NCI-H187 (cell line): ENCODE measurements around the gene LRRC75B.

Experiments used
- DNase-seq, 2 experiments: peaks; one replicate each; lab custom pipeline; 2025; lab: John Stamatoyannopoulos, UW

LRRC75B gene

DNA sequence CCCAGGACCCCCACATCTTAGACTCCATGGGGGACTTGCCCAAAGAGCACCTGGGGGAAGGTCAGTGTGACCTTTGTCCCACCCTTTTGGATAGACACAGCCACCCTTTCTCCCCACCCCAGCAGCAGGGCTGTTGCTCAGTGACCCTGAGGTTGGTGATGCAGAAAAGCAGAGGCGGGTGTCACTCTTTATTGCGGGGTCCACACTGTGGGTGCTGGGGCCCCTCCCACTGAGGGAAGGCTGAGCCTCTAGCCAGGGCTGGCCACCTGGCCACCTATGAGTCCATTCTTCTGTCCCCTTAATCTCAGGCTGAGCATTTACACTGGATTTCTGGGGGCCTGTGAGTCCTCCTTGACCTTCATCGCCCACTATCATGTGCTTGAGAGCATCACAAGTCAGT, 7.4 kb downstream of the LRRC75B start:
- no peak for DNase-seq

DNA sequence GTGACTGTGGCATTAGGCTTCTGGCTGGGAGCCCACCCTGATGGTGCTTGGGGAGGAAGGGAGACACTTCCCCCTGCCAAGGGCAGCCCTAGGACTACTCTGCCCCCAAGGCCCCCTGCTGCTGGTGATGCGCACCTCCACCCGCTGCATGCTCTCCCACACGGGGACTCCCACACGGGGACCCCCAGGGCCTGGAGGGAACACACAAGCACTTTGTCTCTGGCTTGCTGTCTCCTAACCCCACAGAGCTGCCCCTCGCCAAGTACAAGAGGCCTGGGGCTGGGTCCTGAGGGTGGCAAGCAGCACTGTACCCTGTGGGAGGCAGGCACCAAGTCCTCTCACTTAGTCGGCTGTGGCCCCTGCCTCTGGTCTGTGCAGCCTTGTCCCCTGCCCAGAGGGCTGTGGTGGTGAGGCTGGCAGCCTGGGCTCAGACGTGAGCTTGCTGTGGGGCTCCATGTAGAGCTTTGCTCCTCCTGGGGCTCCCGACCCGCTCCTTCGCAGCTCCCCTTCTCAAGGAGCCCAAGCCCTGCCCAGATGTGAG, 7.9 kb downstream of the LRRC75B start:
- no peak for DNase-seq

DNA sequence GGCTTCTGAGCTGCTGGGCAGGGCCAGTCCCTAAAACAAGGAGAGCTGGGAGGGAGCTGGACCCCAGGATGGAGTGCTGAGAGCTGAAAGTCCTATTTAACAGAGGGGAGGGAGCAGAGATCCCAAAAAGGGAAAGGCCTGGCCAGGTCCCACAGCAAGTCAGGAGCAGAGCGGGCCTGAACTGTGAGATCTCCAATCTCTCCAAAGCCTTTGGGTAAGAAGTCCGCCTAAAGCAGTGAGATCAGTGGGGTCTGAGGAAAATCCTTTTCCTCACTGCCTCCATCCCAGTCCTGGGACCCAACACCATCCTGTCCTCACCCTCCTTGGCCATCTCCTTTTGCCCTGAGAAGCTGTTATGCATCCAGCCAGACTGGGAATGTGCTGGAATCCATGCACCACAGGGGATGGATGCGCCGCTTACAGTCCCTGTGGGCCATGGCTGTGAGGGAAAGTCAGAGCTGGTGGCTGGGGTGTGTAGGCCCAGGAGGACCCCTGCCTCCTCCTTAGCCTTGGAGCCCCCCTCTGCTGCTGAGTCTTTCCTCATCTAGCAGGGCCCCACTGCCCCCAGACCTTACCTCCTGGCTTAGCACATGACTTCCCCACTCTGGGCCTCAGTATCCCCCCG, 8.6 kb downstream of the LRRC75B start:
- no peak for DNase-seq

DNA sequence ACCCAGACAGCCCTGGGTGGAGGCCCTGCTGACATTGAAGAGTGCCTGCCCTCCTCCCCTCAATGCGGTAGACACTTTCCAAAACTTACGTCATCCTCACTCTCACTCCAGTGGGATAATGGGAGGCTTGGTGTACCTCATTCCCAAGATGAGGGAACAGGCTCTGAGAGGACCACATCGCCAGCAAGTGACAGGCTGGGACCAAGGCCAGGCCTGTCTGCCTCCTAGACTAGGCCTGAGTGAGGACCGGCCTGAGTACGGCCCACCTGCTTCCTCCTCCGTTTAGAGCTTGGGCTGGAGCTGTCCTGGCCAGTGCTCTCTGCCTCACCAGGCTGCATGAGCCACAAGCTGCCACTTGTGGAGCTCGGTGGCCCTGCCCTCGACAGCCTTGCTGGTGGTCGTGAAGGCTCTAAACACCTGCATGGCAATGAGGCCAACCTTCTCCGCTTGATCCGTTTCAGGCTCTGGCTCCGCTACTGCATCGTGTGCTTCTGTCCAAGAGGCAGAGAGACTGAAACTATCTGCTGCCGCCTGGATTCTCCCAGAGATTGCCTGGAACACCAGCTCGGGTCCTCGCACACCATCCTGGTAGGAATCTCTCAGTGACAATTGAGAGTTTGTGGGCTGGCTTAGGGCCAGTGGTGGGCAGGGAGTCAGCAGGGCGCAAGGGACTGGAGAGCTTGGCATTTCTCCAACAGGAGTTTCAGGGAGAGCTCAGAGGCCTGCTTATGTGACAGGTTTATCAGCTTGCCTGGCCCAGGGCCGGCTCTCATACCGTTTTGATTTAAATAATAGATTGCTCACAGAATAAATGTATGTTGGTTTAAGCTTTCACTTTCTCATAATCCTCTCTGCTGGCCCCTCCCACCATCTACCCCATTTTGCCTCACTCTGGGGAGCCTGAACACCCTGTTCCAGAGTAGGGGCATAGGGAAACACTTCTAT, 9.4 kb downstream of the LRRC75B start:
- DNase-seq = peak in 1 of 2 experiments; percentile 16

DNA sequence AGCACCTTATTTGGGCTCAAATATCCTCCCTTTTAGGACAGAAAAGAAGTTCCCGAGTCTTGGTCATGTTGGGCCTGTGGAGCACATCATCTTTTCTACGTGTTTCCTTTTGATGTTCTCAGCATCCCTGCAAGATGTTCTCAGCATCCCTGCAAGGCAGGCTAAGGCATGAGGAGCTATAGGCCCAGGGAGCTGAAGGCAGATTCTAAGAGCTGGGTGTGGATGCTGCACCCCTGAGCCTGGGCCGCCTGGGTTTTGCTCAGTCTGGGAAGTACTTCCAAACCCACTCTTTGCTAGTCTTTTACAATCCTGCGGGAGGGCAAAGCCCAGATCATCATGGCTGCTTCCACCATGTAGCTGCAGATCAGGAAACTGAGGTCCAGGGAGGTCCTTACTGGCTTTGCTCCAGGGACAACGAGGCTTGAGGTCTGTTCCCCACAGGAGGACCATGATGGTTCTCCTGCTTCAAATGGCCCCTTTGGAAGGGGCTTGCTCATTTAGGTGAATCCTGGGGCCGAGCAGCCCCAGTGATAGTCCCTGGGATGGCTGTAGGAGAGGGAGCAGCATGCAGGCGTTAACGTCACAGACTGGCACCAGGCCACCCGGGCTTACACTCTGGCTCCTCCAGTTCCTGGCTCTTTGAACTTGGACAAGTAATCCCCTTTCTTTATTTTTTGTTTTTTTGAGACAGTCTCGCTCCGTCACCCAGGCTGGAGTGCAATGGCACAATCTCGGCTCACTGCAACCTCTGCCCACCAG, 10.6 kb downstream of the LRRC75B start:
- no peak for DNase-seq

DNA sequence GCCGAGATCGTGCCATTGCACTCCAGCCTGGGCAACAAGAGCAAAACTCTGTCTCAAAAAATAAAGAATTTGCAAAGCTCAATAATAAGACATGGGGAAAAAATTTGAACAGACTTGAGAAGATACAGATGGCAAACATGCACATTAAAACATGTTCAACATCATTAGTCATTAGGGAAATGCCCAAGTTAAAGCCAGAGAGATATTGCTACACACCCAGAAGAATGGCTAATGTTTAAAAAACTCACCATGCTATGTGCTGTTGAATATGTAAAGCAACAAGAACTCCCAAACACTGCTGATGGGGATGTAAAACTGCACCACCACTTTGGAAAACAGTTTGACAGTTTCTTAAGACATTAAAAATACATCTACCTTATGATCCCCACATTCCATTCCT, 12.6 kb downstream of the LRRC75B start:
- no peak for DNase-seq

DNA sequence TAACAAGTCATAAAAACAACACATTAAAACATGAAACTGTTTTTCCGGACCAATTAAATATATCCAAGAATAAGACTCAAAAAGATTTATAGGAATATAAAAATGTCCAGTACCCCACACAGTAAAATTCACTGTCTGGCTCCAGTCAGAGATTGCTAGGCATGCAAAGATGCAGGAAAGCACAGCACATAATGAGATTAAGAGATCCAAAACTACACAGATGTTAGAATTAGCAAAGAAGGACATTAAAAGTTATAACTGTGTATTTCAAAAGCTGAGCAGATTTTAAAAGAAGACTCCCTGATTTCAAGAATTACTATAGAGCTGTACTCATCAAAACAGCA, 13.6 kb downstream of the LRRC75B start:
- no peak for DNase-seq

DNA sequence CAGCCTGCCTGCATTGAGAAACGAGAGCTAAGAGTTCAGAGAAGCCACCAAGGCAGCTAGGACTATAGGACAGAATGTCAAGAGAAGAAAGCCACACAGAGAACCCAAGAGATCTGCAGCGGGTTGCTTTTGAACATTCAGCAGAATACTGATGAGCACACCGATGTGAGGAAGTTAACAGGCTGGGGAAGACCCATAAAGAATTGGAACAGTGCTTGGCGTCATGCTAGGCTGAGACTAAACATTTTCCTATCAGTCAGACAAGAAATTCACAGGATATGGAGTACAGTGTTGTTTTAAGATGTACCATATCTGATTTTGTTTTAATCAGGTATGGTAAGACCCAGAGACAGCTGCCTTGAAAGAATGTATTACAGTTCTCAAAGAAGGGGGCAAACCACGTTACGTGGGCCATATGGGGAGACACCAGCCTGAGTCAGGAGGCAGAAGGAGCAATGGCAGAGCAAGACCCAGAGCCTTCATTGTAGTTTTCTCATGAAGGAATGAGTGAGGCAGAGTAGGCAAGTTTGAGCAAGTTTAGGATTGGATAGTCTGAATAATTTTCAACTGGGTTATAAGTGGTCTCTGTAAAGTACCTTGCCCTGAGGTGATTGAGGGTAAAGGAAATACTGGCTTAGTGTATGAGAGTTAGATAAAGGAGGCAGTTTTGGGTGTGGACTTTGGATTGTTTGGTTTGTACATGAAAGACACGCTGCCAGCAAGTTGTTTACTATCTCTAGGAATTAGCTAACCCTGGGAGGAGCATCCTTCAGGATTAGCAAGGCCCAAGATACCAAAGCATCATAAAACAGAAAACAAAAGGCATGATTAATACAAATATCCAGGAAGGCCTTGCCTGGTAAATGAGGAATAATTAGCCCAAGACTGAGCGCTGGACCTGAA, 14.3 kb downstream of the LRRC75B start:
- DNase-seq = no peak

DNA sequence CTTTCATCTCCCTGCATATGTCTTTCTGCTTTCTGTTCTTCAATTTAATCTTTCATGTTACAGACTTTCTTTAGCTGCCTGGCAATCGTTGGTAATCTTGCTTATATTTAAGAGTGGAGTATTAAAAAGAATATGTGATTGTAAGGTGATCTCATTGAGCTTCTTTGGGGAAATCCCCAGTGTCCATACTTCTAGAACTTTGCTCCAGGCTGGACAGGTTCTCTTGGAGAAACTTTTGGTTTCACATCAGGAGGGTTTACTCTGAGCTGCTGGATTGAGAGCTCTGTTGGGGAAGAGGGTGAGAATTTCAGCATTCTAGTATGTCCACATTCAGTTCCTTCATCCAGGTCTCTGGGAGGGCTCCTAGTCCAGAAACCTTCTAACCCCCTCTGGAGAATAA, 16.1 kb downstream of the LRRC75B start:
- DNase-seq = no peak

DNA sequence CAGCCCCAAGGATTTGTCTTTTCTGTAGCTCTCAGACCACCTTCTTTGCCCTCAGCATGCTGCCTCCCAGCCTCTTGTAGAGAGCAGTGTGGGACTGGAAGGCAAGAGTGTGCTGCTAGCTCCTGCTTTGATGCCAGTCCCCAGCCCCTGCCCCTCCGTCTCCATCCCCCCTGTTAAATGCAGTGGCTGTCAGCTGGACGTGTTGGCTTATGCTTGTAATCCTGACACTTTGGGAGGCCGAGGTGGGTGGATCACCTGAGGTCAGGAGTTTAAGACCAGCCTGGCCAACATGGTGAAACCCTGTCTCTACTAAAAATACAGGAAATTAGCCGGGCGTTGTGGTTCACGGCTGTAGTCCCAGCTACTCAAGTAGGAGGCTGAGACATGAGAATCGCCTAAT, 21.6 kb downstream of the LRRC75B start:
- DNase-seq = no peak

DNA sequence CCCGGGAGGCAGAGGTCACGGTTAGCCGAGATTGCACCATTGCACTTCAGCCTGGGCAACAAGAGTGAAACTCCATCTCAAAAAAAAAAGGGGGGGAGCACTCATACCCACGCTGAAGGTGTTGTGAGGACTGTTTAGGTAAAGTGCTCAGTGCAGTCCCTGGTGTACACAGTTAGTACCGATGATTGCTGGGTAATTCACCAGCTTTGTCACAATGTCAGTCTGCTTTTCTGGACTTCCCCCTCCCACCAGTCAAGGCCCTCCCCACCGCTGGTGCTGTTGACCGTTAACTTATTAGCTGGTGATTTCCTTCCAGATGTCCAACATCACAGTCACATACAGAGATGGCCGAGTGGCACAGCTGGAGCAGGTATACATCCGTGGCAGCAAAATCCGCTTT, 25.2 kb downstream of the LRRC75B start:
- DNase-seq = no peak

DNA sequence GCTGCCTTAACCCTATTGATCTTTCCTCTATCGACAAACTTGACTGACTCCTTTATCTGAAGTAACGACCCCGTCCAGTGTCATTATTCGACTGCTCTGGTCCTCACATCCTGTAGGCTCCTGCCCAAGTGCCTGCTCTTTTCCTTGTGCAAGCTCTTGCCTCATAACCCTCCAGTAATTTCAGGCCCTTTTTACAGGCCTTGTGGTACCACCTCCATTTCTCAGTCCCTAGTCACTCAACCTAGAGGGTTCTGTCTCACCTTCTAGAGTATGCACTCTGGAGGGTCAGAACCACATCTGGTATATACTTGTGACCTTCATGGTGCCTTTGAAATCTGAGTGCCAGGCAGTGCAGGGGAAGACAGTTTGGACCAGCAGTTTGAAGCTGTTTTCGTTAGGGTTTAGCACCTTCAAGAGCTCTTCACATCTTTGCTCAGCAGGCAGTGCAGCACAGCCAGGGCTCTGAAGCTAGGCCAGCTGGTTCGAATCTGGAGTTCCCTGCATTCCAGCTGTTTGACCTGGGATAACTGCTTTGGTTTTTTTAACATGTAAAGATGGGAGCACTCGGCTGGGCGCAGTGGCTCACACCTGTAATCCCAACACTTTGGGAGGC, 25.9 kb downstream of the LRRC75B start:
- DNase-seq = no peak

DNA sequence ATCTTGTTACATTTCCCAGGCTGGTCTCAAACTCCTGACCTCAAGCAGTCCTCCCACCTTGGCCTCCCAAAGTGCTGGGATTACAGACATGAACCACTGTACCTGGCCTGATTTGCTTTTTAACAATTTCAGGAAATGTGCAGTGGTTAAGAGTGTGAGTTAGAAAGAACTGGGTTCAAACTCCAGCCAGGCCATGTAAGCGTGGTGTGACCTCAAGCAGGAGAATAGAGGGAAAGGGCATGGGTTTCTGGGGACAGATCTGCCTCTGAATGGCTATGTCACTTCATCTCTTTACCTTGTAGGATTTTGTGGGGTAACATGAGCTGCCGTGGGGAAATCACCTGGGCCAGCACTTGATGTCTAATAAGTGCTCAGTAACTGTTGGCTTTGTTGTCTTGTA, 27.8 kb downstream of the LRRC75B start:
- DNase-seq = no peak

DNA sequence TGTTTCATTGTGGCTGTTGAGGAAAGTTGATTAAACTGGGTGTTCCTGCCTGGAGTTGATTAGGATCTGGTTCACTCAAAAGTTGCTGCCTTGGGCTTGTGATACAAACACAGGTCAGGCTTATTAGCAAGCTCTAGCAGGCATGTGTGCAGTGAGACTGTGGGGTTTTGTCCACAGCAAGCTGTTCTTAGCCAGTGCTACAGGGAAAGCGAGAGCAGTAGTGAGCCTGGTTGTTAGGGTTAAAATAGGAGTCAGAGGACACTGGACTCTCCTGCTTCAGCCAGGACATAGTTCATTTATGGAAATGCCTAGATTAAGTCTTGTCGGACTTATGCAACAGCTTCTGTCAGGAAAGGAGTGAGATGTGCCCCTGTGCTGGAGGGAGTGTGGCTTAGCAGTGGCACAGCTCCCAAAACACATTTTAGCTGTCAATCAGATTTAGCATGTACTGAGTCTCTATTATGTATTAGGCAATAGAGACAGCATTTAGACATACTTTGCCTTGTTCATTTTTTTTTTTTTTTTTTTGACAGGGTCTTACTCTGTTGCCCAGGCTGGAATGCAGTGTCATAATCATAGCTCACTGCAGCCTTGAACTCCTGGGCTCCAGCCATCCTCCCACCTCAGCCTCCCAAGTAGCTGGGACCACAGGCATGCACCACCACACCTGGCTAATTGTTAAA, 28.4 kb downstream of the LRRC75B start:
- no peak for DNase-seq

DNA sequence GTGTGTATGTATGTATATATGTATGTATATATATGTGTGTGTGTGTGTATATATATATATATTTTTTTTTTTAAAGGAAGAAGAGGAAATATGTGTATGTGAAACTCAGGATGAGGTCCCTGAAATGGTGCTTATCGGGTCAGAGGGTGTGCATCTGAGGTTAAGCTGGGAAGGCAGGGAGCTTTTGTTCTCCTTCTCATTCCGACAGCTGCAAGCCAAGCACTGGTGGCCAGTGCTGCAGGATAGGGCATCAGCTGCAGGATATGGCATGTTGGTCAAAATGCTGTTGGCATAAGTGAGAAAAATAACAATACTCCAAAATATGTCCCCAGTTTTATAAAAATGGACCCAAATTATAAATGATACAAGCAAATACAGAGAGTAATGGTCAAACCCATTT, 29.6 kb downstream of the LRRC75B start:
- DNase-seq = no peak

DNA sequence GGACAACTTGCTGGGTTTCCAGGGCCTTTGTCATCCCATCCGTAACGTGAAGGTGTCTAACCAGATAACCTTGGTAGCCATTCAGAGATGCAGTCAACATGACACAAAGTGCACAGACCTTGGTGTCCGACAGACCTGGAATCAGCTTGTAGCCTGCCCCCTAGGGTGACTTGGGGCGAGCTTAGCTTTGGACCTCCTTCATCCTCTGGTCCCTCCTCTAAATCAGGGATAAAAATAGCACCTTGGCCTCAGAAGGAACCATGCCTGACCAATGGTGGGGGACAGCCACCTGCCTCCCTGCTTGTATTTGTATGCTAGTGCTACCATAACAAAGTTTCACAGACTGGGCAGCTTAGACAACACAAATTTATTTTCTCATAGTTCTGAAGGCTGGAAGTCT, 33.4 kb downstream of the LRRC75B start:
- no peak for DNase-seq

DNA sequence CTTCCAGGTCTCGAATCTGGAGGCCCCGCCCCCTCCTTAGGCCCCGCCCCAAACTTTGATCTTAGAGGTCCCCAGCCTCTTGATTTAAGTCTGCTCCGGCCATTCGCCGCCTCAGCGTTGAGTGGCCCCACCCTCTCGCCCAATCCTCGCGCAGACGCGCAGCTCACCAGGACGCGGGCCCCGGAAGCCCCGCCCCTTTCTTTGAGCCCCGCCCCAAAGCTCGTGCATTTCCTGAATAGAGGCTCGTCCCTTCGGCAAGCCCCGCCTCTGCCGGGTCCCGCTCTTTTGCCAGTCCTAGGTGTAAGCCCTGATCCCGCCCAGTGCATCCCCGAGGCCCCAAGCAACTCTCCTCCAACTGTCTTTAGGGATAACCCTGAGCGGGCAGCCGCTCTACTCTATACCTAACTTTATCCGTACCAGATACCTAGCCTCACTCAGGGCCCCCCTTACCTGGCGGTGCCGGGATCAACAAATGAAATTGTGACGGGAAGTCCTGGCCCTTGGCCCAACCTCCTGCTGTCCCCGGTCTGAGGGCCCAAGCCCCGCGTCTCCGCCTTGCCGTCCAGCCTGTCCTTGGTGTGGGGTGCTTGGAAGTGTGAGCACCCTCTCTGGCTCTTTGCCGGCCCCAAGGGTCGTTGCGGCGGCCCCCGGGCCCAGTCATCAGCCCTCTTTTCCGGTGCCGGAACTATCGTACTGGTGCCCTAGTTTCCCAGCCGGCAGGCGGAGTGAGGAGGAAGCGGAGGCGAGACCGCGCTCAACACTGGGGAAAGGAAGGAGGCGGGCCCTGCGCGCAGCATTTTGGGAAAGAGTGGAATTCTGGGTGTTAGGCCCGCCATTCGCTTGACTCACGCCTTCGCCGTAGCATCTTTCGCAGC, 37.5 kb downstream of the LRRC75B start, which contains the start of gene SNRPD3:
Gene SNRPD3 (plus strand): TSS at position 835 of the 875 bp plus-strand sequence. CDS start 1,676 bp downstream, outside the sequence.
- DNase-seq = peak; percentile 92 to 94

DNA sequence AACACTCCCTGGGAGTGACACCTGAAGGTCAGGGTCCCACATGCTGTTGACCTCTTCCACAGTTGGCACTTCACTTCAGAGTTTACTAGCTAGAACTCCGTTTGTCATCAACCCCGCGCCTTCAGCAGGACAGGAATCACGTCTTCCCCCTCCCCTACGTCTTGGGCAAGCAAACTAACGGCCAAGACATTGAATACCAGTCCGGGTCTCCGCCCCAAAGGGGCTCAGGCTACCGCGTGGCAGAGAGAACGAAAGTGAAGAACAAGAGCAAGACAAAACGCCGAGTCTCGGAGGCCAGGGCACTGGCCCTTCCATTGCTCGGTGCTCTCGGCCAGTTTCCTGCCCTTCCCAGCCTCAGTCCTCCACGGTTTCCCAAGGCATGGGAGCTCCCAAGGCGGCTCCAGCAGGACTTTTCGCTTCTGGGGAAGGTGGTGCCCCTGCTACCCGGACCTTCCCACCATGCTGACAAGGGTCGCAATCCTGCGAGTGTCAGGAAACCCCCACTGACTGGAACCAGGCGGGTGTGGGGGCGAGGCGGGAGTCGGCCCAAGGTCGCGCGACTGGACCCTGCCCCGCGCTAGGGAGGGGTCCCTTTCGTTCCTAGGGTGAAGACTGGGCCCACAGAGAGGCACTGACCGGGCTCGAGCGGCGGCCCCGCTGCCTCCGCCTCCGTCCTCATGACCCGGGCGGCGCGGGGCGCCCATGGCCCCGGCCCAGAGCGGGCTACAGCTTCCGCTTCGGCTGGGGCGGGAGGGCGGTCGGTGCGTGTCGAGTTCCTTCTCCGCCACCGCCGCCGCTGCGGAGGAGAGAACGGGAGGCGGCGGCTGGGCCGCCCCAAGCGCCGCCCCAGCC, 38.3 kb downstream of the LRRC75B start, which contains the start of gene GUCD1:
Gene GUCD1 (minus strand): TSS at position 826 of the 852 bp plus-strand sequence. CDS start 147 bp downstream, at position 679.
- DNase-seq = no peak
